Activated naive CD4-positive, alpha-beta T cell treated with Interleukin-2 at 50 U/mL for 16 hours (primary cell): ENCODE results near the gene OSBPL1A.
"Not testable (repeated sequence)": the region's sequence is repeated elsewhere in the genome, so short reads cannot be mapped to it uniquely, and the experiment has no call there.

Experiments
- DNase-seq: peaks from one replicate; pipeline ENCODE4 v3.0.0-alpha.2; 2020

OSBPL1A gene

DNA sequence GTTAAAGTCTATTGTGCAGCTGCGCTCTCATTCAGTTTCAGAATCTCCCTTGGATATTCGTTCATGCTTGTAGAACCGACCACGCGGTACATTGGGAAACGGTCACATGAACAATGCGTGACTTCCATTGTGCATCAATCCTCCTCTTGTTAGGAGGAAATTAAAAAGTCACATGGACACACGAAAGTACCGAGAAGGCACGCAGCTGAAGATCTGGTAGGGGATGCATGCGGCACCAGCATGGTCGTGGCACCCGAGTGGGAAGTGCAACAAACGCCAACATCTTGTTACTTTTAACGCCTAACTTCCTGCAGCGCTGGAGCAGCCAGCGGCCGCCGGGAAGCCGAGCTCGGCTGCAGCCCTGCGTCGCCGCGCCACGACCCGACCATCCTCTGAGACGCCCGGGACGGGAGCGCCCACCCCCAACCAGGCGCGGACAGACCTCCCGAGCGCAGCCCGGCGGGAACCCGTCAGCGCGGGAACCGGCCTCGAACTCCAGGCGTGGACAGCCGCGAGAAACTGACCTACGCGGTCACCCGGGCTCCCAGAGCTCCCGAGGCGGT is 412 bp downstream of the OSBPL1A start:
- DNase-seq: peak; percentile 32

DNA sequence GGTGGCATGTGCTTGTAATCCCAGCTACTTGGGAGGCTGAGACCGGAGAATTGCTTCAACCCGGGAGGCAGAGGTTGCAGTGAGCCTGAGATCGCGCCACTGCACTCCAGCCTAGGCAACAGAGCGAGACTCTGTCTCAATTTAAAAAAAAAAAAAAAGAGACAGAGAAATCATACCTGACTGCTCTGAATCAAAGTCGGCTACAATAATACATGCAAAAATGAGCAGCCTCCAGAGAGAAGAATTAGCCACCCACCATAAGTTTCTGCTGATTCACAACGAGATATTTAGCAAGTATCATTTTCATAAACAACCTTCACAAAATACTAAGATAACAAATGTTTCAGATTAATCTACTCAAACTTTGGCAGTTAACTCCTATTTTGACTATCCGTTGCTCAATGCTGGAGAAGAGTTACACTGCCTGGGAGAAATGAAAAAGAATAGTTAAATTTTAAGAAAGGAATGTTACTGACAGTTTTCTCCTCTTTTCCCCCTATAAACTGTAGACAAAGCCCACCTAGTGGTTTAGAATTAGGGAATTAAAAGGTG is 1.5 kb downstream of the OSBPL1A start:
- DNase-seq: no peak

DNA sequence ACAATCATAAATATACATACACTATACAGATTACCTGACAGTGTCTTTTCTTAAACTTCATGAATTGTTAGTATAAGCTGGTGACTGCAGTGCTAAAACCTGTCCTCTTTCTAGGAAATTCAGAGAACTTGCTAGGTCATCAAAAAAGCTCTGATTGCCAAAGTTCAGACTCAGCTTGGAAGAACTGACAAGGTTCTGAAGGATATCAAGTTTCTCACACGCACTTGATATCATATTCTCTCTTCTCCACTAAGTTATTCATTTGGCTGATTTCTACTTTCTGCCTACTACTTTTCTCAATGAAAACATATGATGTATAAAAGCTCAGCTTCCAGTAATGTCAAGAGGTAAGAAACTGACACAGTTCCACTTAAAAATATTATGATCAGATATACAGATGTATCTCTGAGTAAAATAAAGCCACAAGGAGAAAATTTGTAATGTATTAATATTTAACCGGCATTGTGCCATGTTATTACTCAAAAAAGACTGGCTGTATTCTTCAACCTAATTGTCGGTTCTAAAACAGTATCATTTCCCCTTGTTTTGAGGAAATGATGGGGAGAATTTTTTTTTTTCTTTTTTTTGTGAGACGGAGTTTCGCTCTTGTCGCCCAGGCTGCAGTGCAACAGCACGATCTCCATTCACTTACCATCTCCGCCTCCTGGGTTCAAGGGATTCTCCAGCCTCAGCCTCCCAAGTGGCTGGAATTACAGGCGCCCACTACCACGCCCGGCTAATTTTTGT is 2.4 kb downstream of the OSBPL1A start:
- DNase-seq: no peak

DNA sequence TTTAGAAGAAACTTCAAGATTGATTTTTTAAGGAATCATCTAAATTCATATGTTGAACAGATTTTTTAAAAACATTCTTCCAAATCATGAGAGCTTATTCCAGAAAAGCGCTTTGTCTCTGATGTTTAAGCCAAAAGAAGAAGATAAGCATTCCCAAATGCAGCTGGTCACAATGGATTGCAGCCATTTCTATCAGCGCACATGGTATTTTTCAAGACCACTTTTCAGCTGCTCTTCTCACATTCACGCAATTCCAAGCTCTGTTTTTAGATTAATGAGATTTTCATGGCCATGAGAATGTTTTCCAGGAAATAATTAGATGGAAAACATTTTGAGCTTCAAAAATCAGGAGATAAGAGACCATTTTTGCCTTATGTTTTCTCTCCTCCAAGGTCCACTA is 8.7 kb downstream of the OSBPL1A start:
- DNase-seq: no peak

DNA sequence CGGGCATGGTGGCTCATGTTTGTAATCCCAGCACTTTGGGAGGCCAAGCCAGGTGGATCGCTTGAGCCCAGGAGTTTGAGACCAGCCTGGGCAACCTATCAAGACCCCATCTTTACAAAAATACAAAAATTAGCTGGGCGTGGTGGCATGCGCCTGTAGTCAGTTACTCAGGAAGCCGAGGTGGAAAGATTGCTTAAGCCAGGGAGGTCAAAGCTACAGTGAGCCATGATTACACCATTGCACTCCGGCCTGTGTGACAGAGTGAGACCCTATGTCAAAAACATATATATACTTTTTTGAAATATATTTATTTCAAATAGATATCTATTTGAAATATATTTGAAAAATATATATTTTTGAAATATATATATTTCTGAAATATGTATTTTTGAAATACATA is 10.9 kb downstream of the OSBPL1A start:
- DNase-seq: no peak

DNA sequence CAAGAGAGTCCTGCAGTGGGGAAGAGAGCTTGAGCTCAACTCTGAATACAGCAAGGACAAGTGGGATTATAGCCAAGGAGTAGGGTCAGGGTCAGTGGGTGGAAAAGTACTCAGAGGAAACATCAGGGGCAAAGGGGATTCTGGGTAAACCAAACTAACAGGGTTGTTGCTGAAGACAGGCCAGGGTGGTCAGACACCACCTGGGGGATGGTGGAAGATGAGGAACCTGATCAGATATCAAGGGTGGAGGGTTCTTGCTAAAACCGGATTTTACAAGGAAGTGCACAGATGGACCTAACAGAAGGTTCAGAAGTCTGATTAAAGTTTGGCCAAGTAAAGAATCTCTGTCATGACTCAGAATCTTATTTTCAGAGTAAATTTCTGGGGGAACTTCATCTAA is 16.5 kb downstream of the OSBPL1A start:
- no peak for DNase-seq

DNA sequence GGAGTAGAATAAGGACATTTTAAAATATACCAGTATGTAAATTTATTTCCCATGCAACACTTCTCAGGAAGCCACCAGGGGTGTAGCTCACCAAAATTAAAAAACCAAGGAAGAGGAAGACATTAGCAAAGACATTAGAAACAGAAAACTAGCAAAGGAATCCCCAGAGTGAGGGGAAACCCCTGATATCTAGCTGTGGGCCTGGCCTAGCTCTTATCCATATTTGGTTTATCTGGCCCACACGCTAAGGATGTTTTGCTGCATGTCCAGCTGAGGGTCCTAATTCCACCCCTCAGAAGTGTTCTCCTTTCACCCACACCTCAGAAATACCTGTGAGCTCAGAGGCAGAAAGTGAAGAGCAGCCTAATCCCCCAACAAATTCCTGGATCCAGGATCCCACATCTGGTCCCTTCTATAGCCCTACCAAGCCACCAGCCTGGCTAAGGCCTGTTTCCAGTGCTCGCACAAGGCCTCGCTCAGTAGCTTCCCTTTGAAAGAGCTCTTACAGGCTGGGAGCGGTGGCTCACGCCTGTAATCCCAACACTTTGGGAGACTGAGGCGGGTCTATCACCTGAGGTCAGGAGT is 17.4 kb downstream of the OSBPL1A start:
- no peak for DNase-seq

DNA sequence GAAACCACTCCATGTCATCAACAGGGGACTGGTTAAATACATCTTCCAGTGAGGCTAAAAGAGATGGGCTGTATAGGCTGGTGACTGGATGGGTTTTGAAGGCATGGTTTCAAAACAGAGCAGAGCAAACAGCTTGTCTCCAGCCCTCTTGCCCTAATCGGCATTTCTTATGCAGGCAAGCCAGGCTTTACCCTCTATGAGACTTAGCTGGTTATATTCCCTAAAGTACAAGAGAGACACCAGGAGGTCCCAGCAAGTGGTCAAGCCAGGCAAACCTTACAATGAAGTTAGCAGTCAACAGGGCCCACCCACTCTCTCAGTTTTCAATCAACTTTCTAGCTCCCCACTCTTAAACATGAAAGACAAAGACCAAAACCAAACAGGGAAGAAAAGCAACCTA is 19.0 kb downstream of the OSBPL1A start:
- DNase-seq: no peak

DNA sequence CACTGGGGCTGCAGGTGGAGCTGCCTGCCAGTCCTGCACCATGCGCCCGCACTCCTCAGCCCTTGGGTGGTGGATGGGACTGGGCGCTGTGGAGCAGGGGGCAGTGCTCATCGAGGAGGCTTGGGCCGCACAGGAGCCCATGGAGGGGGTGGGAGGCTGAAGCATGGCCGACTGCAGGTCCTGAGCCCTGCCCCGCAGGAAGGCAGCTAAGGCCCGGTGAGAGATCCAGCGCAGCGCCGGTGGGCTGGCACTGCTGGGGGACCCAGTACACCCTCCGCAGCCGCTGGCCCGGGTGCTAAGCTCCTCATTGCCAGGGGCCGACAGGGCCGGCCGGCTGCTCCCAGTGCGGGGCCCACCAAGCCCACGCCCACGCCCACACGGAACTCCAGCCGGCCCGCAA is 21.1 kb downstream of the OSBPL1A start:
- not testable (repeated sequence) for DNase-seq

DNA sequence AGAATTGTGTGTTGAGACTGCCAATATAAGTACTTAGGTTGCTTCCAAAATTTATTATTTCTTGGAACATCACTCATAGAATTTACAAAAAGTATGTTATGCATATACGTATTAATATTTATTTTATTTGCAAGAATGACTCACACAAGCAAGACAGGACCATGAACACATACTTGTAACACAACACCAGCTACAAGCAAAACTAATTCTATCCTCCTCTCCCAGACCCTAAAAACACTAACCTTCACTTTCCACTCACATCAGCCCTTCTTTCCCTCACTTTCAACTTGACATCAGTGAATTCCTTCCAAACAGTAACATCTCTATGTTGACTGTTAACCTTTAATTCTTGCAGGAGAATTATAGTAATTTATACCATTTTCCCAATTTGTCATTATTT is 24.3 kb downstream of the OSBPL1A start:
- no peak for DNase-seq

DNA sequence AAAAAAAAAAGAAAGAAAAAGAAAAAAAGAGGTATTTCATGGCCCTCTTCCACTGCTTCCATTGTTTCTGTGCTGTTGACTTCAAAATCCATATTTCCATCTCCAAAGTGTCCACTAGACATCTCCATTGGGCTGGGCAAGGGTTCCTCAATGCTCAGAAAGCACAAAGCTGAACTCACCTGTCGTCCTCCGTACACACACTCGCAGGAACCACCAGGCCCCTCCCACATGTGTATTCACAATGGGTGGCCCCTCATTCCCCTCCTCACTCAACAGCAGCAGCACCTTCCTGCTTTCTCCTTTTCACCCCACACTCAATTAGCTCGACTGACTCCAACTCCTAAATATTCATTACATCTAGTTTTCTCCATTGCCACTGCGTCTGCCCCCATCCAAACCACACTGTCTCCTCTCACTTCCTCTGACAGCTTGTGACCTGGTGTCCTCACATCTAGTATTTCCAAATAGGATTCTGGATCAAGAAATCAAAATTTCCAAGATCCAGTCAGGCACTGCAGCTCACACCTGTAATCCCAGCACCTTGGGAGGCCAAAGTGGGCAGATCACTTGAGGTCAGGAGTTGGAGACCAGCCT is 25.2 kb downstream of the OSBPL1A start:
- no peak for DNase-seq

DNA sequence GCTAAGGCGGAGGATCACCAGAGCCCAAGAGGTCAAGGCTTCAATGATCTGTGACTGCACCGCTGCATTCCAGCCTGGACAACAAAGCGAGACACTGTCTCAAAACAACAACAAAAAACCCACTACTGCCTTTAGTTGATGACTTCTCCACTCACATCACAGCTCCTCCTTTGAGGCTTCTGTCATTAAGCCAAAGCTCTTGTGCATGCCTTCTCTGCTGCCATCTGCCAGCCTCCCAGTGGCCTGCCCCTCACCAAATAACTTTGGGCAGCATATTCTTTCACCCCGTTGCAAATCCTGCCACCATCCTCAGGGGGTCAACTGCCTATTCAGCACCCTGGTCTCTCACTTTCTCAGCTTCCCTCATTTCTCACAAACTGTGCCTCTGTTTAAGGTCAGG is 27.5 kb downstream of the OSBPL1A start:
- no peak for DNase-seq

DNA sequence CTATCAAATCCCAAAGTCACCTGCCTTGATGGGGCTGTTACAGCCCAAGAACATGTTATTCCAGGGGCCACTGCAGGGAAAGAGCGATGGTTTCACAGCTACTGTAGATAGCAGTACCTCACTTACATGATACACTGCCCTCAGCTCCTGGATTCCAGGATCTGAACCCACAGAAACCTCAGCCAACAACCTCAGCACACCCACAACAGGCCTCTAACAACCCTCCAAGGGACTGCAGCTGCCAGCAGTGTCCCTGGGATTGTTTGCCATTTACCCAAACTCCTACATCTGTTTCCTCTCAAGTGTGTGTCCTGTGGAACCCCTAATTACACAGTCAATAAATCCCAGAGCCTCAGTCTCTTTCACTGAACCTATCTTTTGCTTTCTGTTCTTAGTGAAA is 28.2 kb downstream of the OSBPL1A start:
- DNase-seq: peak; percentile 34

DNA sequence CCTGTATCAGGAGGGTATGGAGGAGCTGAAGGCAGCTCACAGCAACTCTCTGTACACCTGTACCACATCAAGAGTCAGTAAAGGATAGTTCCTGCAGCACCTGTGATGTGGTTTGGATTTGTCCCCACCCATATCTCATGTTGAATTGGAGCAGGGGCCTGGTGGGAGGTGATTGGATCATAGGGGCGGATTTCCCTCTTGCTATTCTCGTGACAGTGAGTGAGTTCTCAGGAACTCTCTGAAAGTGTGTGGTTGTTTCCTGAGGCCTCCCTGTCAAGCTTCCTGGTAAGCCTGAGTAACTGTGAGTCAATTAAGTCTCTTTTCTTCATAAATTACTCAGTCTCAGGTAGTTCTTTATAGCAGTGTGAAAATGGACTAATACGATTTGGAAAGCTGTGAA is 28.9 kb downstream of the OSBPL1A start:
- peak; percentile 68 for DNase-seq

DNA sequence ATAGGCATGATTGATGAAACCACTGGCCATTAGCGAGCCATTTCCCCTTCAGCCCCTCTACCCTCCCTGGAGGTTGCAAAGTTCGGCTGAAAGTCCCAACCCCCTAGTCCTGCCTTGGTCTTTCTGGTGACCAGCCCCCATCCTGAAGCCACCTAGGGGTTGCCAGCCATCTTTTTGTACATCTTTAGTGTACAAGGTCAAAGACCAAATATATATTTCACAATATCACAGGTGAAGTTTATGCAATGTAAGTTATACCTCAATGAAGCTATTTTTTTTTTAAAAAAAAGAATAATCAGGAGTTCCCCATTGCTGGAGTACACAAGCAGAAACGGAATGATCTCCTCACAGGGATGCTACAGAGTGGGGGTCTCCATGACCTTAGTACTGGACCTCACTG is 31.3 kb downstream of the OSBPL1A start:
- DNase-seq: no peak

DNA sequence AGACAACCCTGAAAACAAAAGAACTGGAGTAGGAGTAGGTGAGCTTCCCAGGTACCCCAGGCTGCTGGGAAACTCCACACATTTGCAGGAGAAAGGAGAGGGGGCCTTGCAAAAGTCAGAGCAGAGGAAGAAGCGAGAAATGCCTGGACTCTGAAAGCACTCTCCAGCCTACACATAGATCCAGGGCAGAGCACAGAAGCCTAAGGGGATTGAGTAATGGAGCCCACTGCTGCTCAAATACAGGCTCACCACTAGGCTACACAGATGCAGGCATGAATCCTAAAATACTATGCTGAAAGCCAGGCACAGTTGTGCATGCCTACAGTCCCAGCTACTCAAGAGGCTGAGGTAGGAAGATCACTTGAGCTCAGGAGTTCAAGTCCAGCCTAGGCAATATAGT is 33.4 kb downstream of the OSBPL1A start:
- no peak for DNase-seq

DNA sequence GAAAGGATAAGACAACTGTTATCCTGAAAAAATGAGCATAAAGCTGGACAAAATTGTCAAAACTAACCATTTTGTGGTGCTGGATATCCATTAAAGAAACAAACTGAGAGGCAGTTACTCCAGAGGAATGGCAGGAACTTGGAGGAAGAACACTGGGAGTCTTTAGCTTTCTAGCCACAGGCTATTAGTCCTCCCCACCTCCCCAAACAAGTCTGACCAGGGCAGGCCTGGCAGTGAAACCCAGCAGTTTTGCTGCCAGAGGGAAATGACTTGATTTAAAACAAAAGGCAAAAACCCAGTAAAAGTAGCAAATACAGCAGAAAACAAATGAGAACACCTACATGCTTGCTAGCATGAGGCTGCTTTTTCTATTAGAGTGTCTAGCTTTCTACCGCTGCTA is 34.9 kb downstream of the OSBPL1A start:
- DNase-seq: no peak

DNA sequence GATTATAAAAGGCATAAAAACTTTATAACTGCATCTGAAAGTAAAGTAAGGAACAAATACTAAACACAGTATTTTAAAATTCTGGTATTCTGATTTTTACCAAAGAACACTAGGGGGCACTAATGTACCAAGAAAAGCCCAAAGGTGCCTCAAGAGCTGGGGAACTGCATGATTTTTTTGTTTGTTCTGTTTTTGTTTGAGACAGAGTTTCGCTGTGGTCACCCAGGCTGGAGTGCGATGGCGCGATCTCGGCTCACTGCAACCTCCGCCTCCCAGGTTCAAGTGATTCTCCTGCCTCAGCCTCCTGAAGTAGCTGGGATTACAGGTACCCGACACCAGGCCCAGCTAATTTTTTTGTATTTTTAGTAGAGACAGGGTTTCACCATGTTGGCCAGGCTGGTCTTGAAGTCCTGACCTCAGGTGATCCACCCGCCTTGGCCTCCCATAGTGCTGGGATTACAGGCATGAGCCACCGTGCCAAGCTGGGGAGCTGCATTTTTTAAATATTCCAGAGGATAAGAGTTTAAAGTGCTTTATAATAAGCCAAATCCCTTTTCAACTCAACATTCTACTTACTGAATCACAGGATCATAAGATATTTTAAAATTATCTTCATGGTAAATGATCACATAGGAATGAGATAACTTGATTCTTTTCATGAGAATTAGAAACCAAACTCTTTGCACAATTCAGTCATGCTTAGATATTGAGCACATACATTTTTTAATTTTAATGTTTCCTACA is 37.7 kb downstream of the OSBPL1A start:
- DNase-seq: peak; percentile 11

DNA sequence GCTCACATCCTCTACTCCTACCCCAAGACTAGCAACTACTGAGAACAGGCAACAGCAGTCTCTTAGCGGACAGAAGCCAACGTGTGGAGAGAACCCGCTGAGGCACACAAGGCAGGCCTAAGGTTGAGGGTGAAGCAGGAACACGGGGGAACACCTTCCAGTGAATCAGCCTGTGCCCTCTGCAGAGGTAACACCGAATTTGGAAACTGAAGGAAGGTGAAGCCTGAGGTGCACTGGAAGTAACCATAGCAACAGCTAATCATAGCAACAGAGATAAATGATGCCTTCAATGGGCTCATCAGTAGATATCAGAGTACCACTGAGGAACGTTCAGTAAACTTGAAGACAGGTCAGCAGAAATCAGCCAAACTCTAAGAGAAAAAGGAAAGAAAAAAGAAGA is 43.3 kb downstream of the OSBPL1A start:
- DNase-seq: no peak

DNA sequence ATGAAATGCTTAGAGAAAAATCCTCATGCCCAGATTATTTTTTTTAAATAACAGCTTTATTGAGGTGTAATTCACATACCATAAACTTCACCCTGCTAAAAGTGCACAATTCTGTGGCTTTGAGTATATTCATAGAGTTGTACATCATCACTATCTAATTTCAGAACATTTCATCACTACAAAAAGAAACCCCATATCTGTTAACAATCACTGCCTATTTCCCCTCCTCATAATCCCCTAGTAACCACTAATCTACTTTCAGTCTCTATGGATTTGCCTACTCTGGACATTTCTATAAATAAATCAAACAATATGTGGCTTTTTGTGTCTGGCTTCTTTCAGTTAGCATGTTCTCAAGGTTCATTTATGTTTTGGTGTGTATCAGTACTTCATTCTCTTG is 51.4 kb downstream of the OSBPL1A start:
- no peak for DNase-seq

DNA sequence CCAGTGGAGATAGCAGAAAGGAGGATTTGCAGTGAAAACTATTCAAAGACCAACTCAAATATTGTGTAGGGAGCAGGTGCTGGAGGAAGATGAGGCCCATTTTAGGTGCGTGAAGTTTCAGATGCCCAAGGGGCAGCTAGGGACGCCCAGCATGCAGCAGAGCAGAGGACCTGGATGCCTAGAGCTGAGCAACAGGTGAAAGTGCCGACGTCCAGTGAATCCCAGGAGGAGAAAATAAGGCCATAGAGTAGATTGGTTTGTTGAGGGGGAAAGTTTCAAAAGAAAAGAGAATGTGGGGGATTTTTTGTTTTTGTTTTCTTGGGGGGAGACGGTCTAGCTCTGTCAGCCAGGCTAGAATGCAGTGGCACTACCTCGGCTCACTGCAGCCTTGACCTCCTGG is 53.1 kb downstream of the OSBPL1A start:
- DNase-seq: no peak

DNA sequence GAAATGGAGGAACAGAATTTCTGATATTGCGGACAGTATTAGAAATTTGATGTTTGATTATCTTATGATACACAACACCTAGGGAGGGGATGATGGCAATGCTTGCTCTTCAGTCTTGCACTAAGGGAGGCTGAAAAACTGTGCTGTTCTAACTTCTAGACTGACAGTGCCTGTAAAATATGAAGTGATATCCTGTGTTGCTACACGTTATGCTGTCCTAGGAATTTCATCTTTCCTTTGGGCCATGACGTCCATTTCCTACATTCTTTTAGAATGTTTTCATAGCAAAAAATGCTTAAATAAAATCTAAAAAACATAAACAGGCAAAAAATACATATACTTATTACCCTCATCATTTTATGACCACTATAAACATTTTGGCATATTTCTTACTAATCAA is 55.3 kb downstream of the OSBPL1A start:
- DNase-seq: no peak

DNA sequence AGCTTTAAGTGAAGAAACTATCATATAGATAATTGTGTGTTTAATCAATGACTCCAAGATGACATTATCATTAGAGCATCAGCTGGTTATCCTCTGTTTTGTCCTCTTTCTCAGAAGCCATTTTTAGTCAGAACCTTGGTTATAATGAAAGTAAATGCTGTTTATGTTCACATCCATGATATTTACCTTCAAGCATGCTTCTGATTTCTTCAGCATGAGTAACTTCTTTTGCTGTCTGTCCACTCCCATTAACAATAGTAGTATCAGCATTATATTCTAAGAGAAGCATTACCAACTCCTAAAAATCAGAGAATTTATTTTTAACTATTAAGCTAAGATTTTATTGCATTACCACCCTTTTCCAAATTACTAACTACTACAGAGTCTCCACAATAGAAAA is 56.3 kb downstream of the OSBPL1A start:
- DNase-seq: no peak
